HepG2 (cell line): ENCODE results near the gene STRADB. TPM values are rescaled to one million over a fixed set of nuclear protein-coding genes. Genes with fewer than 3 reads are reported as not detected.
A peak's percentile ranks its signal among the peaks of the same experiment; 100 is the strongest.

ENCODE experiments used
- DNMT3B ChIP-seq: conservative IDR thresholded peaks from 2 replicates; pipeline ENCODE4 v1.6.1; 2016; ENCODE audit warnings: missing biosample characterization, control low read depth
- ERF ChIP-seq: IDR thresholded peaks from 2 replicates; pipeline ENCODE4 v1.6.1; 2018; ENCODE audit warnings: missing biosample characterization, missing genetic modification reagents
- GFI1 ChIP-seq: sonication (generic); formaldehyde crosslinking; IDR thresholded peaks from 2 replicates; pipeline ENCODE4 v1.5.0; 2020; ENCODE audit warnings: missing genetic modification reagents, mild to moderate bottlenecking, borderline replicate concordance
- HMG20B ChIP-seq: conservative IDR thresholded peaks from 2 replicates; pipeline ENCODE4 v1.6.1; 2016; ENCODE audit warnings: missing genetic modification reagents, missing compliant biosample characterization
- HNF4A ChIP-seq: sonication (generic); formaldehyde crosslinking; IDR thresholded peaks from 2 replicates; pipeline ENCODE4 v1.4.0; 2020; ENCODE audit warnings: missing genetic modification reagents
- MAFF ChIP-seq: IDR thresholded peaks from 2 replicates; pipeline ENCODE4 v1.6.1; 2011; ENCODE audit warnings: low read depth, low read length, improper control_type of control experiment
- NCOA2 ChIP-seq: sonication (generic); formaldehyde crosslinking; IDR thresholded peaks from 2 replicates; pipeline ENCODE4 v1.8.0; 2022; ENCODE audit warnings: inconsistent platforms
- PAWR ChIP-seq: sonication (generic); formaldehyde crosslinking; IDR thresholded peaks from 2 replicates; pipeline ENCODE4 v1.4.0; 2020; ENCODE audit warnings: missing genetic modification reagents, mild to moderate bottlenecking, borderline replicate concordance
- RARA ChIP-seq: IDR thresholded peaks from 2 replicates; pipeline ENCODE4 v1.6.1; 2016; ENCODE audit warnings: missing genetic modification reagents, missing compliant biosample characterization
- RBM22 ChIP-seq: fragments of 200-400 bp; formaldehyde crosslinking; optimal IDR thresholded peaks from 2 replicates; pipeline ENCODE3; 2017; ENCODE audit warnings: mild to moderate bottlenecking, low read length, moderate library complexity
- SP140L ChIP-seq: sonication (generic); formaldehyde crosslinking; IDR thresholded peaks from 2 replicates; pipeline ENCODE4 v1.4.0; 2020; ENCODE audit warnings: missing genetic modification reagents, borderline replicate concordance
- SRSF9 ChIP-seq: fragments of 200-400 bp; formaldehyde crosslinking; IDR thresholded peaks from 2 replicates; pipeline ENCODE4 v1.6.1; 2018; ENCODE audit warnings: borderline replicate concordance, mild to moderate bottlenecking, low read depth, low read length; ENCODE audit not compliant: insufficient read depth, poor library complexity, severe bottlenecking
- TBX2 ChIP-seq: sonication (generic); formaldehyde crosslinking; IDR thresholded peaks from 2 replicates; pipeline ENCODE4 v1.5.0; 2020; ENCODE audit warnings: missing genetic modification reagents, mild to moderate bottlenecking, borderline replicate concordance
- ZNF557 ChIP-seq: sonication (generic); formaldehyde crosslinking; IDR thresholded peaks from 2 replicates; pipeline ENCODE4 v1.4.0; 2020; ENCODE audit warnings: missing genetic modification reagents
- ZNF660 ChIP-seq: sonication (generic); formaldehyde crosslinking; IDR thresholded peaks from 2 replicates; pipeline ENCODE4 v1.5.1; 2020; ENCODE audit warnings: mild to moderate bottlenecking, low read depth, missing genetic modification reagents, borderline replicate concordance
- ZNF709 ChIP-seq: sonication (generic); formaldehyde crosslinking; IDR thresholded peaks from 2 replicates; pipeline ENCODE4 v1.5.0; 2020; ENCODE audit warnings: mild to moderate bottlenecking, missing genetic modification reagents
- ZNF749 ChIP-seq: sonication (generic); formaldehyde crosslinking; IDR thresholded peaks from 2 replicates; pipeline ENCODE4 v1.8.0; 2022; ENCODE audit warnings: mild to moderate bottlenecking, missing genetic modification reagents, moderate library complexity, borderline replicate concordance
- polyA plus RNA-seq, 8 experiments: library from polyadenylated mRNA; depleted of rRNA in 3 of 8; stranded (reverse) in 7 of 8; unstranded in 1 of 8; fragments of >200 nt; fragmentation: Illumina TruSeq in 4 of 8; extraction: Trizol in 4 of 8; gene quantifications; 2 replicates each; pipeline versions ENCODE4 v1.2.1 to v1.2.3, GENCODE V29; 2011 to 2016; ENCODE audit warnings: low read depth in 4 of 8, missing spikeins in 1 of 8, mixed read lengths in 1 of 8; ENCODE audit not compliant: insufficient read depth in 1 of 8
- total RNA-seq, 5 experiments: library from RNA; depleted of rRNA; stranded (reverse); fragments of >200 nt; fragmentation: Illumina TruSeq; extraction: Trizol; gene quantifications; 2 replicates each; pipeline ENCODE4 v1.2.3, GENCODE V29; 2016; ENCODE audit warnings: low read depth in 1 of 5
- TF ChIP-seq, protein P1 (sequence below): sonication (generic); formaldehyde crosslinking; IDR thresholded peaks from 2 replicates; pipeline ENCODE4 v1.4.0; 2020; ENCODE audit warnings: missing genetic modification reagents
- TF ChIP-seq, protein P2 (sequence below): IDR thresholded peaks from 2 replicates; pipeline ENCODE4 v1.6.1; 2016
- TF ChIP-seq, protein P3 (sequence below): sonication (generic); formaldehyde crosslinking; IDR thresholded peaks from 2 replicates; pipeline ENCODE4 v1.4.0; 2020; ENCODE audit warnings: missing genetic modification reagents
- TF ChIP-seq, protein P4 (sequence below): sonication (generic); formaldehyde crosslinking; IDR thresholded peaks from 2 replicates; pipeline ENCODE4 v1.5.1; 2020; ENCODE audit warnings: mild to moderate bottlenecking, missing genetic modification reagents

STRADB gene
- total and polyA plus RNA-seq, 2 of the 13 experiments (the other 11 are each of a cell fraction or from before 2014, with no cell fraction given): 34.1 to 66.6 TPM

DNA sequence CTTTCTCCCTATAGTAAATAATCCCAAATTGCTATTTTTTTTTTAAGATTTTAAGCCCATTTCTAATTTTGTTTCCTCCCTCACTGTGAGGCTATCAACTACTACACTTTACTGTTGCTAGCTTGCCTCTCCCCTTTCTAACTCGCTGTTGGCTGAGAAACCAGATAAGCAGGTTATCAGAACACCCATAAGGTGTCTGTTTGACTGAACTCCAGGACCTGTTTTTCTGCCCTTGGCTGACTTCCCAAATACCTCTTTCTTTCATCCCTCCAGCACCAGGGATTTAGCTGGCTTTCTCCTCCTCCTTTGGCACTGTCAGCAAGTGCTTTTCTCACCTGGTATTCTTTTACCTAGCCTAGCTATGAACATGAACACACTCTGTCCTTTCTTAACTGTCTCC is 11.4 kb upstream of the STRADB start (continued):
- TF ChIP-seq PAWR (CRISPR knock-in tag): no peak
- TF ChIP-seq, protein P1, sequence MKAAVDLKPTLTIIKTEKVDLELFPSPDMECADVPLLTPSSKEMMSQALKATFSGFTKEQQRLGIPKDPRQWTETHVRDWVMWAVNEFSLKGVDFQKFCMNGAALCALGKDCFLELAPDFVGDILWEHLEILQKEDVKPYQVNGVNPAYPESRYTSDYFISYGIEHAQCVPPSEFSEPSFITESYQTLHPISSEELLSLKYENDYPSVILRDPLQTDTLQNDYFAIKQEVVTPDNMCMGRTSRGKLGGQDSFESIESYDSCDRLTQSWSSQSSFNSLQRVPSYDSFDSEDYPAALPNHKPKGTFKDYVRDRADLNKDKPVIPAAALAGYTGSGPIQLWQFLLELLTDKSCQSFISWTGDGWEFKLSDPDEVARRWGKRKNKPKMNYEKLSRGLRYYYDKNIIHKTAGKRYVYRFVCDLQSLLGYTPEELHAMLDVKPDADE (CRISPR knock-in tag): no peak
- no peak for TF ChIP-seq ZNF557 (CRISPR knock-in tag)
- TF ChIP-seq GFI1 (CRISPR knock-in tag): peak; percentile 49; the same call in 1 of the 2 replicates
- no peak for TF ChIP-seq DNMT3B (CRISPR knock-in tag)
- TF ChIP-seq, protein P2, sequence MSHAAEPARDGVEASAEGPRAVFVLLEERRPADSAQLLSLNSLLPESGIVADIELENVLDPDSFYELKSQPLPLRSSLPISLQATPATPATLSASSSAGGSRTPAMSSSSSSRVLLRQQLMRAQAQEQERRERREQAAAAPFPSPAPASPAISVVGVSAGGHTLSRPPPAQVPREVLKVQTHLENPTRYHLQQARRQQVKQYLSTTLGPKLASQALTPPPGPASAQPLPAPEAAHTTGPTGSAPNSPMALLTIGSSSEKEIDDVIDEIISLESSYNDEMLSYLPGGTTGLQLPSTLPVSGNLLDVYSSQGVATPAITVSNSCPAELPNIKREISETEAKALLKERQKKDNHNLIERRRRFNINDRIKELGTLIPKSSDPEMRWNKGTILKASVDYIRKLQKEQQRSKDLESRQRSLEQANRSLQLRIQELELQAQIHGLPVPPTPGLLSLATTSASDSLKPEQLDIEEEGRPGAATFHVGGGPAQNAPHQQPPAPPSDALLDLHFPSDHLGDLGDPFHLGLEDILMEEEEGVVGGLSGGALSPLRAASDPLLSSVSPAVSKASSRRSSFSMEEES (CRISPR knock-in tag): no peak
- TF ChIP-seq NCOA2 (CRISPR knock-in tag): peak; percentile 27; the same call in 1 of the 2 replicates
- TF ChIP-seq, protein P3, sequence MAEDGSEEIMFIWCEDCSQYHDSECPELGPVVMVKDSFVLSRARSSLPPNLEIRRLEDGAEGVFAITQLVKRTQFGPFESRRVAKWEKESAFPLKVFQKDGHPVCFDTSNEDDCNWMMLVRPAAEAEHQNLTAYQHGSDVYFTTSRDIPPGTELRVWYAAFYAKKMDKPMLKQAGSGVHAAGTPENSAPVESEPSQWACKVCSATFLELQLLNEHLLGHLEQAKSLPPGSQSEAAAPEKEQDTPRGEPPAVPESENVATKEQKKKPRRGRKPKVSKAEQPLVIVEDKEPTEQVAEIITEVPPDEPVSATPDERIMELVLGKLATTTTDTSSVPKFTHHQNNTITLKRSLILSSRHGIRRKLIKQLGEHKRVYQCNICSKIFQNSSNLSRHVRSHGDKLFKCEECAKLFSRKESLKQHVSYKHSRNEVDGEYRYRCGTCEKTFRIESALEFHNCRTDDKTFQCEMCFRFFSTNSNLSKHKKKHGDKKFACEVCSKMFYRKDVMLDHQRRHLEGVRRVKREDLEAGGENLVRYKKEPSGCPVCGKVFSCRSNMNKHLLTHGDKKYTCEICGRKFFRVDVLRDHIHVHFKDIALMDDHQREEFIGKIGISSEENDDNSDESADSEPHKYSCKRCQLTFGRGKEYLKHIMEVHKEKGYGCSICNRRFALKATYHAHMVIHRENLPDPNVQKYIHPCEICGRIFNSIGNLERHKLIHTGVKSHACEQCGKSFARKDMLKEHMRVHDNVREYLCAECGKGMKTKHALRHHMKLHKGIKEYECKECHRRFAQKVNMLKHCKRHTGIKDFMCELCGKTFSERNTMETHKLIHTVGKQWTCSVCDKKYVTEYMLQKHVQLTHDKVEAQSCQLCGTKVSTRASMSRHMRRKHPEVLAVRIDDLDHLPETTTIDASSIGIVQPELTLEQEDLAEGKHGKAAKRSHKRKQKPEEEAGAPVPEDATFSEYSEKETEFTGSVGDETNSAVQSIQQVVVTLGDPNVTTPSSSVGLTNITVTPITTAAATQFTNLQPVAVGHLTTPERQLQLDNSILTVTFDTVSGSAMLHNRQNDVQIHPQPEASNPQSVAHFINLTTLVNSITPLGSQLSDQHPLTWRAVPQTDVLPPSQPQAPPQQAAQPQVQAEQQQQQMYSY (CRISPR knock-in tag): no peak
- no peak for TF ChIP-seq MAFF
- TF ChIP-seq, protein P4, sequence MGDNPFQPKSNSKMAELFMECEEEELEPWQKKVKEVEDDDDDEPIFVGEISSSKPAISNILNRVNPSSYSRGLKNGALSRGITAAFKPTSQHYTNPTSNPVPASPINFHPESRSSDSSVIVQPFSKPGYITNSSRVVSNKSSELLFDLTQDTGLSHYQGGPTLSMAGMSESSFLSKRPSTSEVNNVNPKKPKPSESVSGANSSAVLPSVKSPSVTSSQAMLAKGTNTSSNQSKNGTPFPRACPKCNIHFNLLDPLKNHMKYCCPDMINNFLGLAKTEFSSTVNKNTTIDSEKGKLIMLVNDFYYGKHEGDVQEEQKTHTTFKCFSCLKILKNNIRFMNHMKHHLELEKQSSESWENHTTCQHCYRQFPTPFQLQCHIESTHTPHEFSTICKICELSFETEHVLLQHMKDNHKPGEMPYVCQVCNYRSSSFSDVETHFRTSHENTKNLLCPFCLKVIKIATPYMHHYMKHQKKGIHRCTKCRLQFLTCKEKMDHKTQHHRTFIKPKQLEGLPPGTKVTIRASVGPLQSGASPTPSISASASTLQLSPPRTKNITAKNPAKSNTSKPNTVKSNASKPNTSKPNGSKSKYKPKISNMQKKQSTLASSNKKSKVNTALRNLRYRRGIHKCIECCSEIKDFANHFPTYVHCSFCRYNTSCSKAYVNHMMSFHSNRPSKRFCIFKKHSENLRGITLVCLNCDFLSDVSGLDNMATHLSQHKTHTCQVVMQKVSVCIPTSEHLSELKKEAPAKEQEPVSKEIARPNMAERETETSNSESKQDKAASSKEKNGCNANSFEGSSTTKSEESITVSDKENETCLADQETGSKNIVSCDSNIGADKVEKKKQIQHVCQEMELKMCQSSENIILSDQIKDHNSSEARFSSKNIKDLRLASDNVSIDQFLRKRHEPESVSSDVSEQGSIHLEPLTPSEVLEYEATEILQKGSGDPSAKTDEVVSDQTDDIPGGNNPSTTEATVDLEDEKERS (CRISPR knock-in tag): no peak
- peak; percentile 81 for TF ChIP-seq TBX2 (CRISPR knock-in tag)
- TF ChIP-seq ERF: no peak
- no peak for TF ChIP-seq RARA (CRISPR knock-in tag)
- TF ChIP-seq RBM22: no peak
- TF ChIP-seq SRSF9: no peak
- TF ChIP-seq HMG20B (CRISPR knock-in tag): peak; percentile 13; the same call in 1 of the 2 replicates
- TF ChIP-seq ZNF709 (CRISPR knock-in tag): no peak
- no peak for TF ChIP-seq SP140L (CRISPR knock-in tag)
- no peak for TF ChIP-seq ZNF660 (CRISPR knock-in tag)
- TF ChIP-seq ZNF749 (CRISPR knock-in tag): no peak
- peak; percentile 38 for TF ChIP-seq HNF4A (CRISPR knock-in tag)
